SU-DHL-6 (cell line): ENCODE results near the gene CRYGN.

Source experiments
- CTCF ChIP-seq: fragments of 200-600 bp; sonication (generic); IDR thresholded peaks from one replicate; pipeline ENCODE4 v1.5.1; 2017; ENCODE audit warnings: antibody characterized with exemption, mild to moderate bottlenecking, low read length, moderate library complexity; ENCODE audit not compliant: insufficient read depth, poor library complexity, severe bottlenecking
- EZH2phosphoT487 ChIP-seq: fragments of 200-600 bp; sonication (generic), shearing (Covaris generic); conservative IDR thresholded peaks from 2 replicates; pipeline ENCODE4 v1.6.1; 2018; ENCODE audit warnings: mild to moderate bottlenecking, antibody characterized with exemption, low read length, moderate library complexity, mixed read lengths

GRCh38 chr7:151447901-151448260, 7.9 kb upstream of the CRYGN start:
- TF ChIP-seq CTCF (no peak), EZH2phosphoT487 (no peak)
